ENCODE results near the gene GRIN2A.

Gene GRIN2A

GRCh38 chr16:10085078-10085798 lies 97.0 kb downstream of the GRIN2A start:
- DNase-seq (ENCODE audit: low spot score) = no peak

DNA sequence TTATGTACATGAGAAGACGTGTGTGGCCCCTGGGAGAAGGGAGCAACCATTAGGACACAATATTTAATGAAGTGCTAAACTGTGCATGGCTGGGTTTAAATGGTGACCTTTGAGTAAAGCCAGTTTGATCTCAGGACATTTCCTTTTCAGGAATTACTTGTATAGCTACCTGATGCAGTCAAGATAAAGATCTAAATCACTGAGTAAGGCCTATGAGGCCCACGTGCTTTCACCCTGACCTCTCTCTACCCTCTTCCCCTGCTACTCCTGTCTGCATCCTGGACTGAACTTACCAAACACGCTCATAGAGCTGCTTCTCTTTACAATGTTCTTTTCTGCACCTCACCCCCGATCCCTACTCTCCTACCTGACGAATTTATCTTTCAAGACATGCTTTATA lies 98.9 kb downstream of the GRIN2A start:
- DNase-seq (ENCODE audit: low spot score) = no peak

GRCh38 chr16:10081201-10081940 lies 100.9 kb downstream of the GRIN2A start:
- DNase-seq (ENCODE audit: low spot score) = no peak

DNA sequence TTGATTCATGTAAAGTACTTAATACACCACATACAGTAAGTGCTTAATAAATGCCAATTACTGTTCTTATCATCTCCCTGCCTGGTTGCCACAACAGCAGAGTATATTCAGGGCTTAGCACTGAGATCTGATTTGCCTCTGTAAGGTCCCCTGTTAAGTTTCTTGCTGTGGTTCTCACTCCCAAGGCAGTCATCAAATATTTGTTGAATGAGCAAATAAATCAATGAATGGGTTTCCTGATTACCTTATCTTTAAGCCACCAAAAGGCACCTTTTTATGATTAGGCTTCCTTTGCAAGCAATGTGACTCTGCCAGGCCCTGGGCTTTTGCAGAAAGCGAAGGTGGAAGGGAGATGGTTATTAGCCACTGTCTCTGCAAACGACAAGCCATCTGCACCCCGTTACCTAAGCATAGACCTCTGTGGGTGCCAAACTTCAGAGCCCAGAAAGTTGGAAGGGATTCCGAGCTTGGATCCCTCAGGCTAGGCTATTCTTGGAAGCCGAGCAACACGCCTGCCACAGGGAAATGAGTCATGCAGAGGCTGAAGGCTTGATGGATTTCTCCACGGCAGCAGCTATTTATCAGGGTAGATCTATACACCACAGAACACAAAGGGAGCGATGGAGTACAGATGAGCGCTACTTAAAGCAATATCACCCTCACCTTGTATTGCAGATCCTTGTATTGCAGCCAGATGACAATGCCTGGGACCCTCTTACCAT lies 102.0 kb downstream of the GRIN2A start:
- no peak for DNase-seq (ENCODE audit: low spot score)

DNA sequence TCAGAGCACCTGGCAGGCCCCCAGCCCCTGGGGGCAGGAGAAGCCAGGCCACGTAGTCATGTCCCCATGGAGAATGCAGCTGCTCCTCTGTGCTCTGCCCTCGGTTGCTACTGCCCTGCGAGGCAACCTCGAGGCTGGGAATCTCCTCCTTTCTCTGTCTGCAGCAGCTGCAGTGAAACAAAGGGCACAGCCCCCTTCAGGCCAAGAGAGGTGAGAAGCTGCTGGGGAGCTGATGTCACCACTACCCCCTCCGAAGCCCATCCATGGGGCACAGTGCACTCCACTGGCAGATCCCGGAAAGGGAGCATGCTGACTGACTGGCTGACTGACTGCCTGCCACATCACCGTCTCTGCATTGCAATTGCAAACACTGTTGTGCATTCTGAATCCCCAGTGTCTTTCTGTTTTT lies 103.7 kb downstream of the GRIN2A start:
- DNase-seq (ENCODE audit: low spot score) = no peak

DNA sequence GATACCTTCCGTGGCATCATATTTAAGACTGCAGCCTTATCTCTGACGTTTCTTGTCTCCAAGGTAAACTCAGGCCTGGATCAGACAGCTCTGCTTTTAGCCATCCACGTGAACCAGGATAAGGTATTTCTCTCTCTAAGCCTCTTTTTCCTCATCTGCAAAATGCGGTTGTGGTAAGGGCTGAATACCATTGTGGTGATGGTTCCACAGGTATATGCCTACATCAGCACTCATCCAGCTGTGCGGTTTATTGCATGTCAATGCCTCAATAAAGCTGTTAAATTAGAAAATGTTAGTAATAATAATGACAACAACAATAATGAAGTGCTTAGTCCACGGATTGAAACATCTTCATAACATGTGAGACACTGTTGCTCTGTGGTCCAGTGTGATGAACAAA lies 104.4 kb downstream of the GRIN2A start:
- DNase-seq (ENCODE audit: low spot score) = no peak

DNA sequence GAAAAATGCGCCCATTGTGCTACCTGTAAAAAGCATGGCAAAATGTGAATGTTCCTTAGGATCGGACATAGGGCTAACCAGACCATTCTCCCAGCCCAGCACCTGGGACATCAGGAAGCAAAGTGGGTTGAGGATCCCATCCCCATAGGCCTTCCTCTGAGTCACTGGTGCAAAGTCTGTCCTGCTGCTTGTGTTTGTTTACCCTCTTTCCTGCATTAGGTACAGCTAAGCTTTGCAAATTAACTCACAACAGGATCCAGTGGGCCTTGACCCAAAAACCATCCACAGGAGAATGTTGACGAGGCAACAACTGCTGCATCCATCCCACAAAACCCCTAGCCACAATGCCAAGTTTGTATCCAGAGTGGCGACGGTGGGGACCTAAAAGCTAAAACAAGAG lies 106.2 kb downstream of the GRIN2A start:
- no peak for DNase-seq (ENCODE audit: low spot score)

DNA sequence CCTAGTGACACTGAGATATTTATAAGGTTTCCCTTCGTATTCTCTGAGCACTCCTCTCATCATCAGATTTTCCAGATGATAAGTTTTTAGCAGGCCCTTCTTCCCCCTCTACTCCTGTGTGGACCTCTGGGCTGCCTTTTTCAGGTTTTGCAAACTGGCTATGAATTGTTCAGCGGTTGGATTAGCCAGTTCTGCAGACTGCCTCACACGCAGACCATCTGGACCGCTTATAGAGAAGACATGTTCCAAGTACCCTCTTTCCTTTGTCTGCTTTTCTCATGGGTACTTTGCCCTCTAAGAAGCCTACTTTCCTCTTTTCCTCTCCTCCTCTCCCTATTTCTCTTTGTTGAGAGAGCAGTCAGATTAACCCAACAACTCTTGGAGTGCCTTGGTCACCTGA lies 111.6 kb downstream of the GRIN2A start:
- no peak for DNase-seq (ENCODE audit: low spot score)

DNA sequence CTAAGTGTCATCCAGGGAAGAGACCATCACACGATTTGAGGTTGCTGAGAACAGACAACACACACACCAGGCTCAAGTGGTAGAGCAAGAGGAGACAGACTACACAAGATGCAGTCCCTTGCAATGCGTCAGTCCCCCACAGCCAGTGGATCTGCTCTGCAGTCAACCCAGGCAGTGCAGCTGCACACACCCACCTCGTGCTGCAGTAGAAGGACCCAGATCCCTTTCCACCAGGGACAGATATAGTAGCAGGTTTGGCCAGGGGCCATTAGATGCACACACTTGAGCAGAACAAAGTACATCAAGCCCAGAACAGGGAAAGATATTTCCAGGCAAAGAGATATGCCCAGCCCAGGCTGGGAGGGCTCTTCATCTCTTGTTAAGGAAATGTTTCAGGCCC lies 112.9 kb downstream of the GRIN2A start:
- no peak for DNase-seq (ENCODE audit: low spot score)

GRCh38 chr16:10067835-10068234 lies 114.4 kb downstream of the GRIN2A start:
- DNase-seq (ENCODE audit: low spot score) = no peak

DNA sequence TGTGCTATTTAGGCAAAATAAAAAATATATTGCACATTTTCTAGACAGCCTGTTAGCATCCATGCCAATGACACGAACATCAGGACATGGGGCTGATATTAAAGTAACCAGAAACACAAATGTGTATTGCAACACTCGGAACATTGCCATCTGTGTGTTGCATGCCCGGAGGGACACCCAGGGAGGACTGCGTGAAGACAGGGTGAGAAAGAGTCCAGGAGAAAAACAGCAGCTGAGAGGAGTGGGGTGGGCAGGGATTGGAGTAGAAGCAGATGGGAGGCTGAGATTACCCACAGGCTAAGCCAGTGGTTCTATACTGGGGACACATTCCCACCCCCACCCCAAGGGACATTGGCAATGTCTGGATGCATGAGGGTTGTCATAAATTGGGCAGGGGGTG lies 114.8 kb downstream of the GRIN2A start:
- no peak for DNase-seq (ENCODE audit: low spot score)

GRCh38 chr16:10065019-10065418 lies 117.2 kb downstream of the GRIN2A start:
- no peak for DNase-seq (ENCODE audit: low spot score)

GRCh38 chr16:10048850-10049249 lies 133.4 kb downstream of the GRIN2A start:
- no peak for DNase-seq (ENCODE audit: low spot score)

- no peak for DNase-seq (ENCODE audit: low spot score)
Observed at GRCh38 chr16:10045947-10046346, 136.3 kb downstream of the GRIN2A start.

- DNase-seq (ENCODE audit: low spot score) = no peak
Observed at GRCh38 chr16:10045291-10045775, 136.9 kb downstream of the GRIN2A start.

DNA sequence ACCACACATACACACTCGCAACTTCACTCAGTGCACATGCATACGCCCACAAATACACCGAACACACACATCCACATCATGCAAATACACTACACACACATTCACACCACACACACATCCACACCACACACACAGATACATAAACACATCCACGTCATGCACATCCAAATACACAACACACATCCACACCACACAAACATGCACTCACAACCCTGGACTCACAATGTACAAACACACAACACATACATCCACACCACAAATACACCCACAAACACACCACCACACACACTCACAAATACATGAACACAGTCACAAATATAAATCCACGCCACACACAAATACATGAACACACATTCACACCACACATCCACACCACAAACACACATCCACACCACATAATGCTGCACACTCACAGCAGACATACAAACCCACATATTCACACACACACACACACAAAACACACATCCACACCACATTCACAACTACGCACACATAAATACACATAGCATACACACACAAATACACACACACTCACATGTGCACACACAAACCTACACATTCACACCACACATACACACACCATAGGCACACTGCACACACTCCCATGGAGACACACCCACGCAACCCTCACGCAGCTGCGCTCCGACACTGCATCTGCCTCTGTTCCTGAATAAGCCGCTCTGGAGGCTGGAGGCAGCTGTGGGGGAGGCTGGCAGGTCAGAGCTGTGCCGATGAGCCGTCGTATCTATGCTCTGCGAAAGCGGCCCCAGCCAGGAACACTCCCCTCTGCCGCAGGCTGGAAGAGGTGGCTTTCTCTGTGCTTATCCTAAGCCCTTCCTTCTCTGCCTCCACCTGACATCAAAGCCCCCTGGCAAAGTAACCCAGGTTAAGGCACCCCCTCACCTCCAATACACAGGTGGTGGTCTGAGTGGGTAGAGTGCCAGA lies 141.8 kb downstream of the GRIN2A start:
- no peak for DNase-seq (ENCODE audit: low spot score)

DNA sequence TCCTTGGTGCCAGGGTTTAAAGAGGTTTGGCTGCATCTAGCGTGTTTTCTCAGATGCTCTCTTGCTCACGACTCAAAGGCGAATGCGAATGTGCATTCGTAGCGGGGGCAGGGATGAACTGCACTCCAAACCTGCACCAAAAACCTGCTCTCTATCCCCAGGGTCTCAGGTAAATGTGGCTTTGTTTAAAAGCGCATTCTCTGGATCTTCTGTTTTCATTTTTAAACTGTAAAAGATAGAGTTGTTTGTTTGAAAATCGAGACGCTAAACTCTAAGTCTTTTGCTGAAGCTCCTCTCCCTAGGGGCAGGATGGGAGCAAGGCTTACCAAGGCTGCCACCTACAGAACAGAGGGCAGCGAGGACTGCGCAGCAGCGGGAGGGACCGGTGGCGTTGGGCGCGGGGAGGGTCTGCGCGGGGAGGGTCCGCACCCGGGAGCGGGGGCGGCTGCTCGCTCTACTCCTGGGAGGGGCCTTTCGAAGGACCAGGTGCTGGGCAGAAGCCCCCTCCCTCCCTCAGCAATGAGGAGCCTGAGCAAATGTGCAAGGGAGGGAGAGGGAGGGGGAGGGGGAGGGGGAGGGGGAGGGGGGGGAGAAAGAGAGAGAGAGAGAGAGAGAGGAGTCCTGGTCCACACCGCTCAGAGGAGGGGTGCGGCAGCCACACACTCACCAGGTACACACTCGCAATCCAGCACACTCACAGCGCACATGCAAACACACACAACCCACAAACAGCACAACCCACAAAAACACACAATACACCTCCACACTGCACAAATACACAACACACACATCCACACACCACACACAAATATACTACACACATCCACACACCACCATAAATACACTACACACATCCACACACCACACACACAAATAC lies 142.8 kb downstream of the GRIN2A start:
- no peak for DNase-seq (ENCODE audit: low spot score)

DNA sequence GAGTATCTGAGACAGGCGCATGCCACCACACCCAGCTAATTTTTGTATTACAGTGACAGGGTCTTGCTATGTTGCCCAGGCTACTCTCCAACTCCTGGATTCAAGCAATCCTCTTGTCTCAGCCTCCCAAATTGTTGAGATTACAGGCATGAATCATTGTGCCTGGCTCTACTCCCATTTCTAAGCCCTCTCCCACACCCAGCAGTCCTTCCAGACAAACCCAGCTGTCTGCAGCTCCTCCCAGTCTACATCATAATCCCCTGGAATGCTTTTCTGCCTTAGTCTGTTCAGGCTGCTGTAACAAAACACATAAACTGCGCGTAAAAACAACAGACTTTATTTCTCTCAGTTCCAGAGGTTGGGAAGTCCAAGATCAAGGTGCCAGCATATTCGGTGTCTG lies 144.5 kb downstream of the GRIN2A start:
- no peak for DNase-seq (ENCODE audit: low spot score)

- DNase-seq (ENCODE audit: low spot score) = no peak
Observed at GRCh38 chr16:10036956-10037355, 145.3 kb downstream of the GRIN2A start.

DNA sequence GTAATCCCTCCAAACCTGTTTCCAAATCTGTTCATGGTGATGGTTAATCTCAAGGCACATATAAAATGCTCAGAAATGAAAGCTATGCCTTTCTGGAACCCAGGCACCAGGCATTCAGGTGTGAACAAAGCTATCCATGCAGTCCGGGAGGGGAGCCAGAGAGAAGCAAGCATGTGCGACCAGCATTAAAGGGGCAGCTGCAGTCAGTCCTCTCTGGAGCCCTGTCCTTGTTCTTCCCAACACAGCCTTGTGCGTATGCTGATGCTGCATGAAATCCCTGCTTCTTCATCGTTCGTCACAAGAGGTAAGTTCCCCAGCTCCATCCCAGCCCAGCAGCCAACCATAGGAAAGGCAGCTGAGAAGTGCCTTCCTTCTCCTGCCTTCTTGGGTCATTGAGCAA lies 148.7 kb downstream of the GRIN2A start:
- no peak for DNase-seq (ENCODE audit: low spot score)

DNA sequence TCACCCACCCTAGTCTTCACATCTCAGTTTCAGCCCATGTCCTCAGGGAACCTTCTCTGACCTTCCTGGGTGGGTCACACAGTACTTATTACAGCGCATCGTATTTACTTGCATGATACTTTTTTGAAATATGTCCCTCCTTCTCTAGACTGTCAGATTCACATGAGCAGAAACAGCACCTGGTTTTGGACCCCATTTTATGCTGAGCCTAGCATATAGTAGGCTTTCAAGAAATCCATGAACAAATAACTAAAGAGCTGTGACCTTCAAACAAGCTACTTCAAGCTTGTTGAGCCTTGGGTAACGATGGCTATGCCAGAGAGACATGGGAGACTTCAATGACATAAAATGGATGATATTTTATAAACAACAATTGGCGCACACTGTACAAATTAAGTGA lies 150.3 kb downstream of the GRIN2A start:
- no peak for DNase-seq (ENCODE audit: low spot score)
